ES-I3 (cell line): Measurements from ENCODE around the gene STRIT1.
"Not testable (repeated sequence)": the region's sequence is repeated elsewhere in the genome, so short reads cannot be mapped to it uniquely, and the experiment has no call there.

Experiments used
- H3K36me3 ChIP-seq: 2 replicates; pipeline ENCODE4 v1.6.1; 2013; ENCODE audit warnings: mild to moderate bottlenecking, low read length, control low read depth, moderate library complexity; ENCODE audit not compliant: insufficient read depth
- H3K4me1 ChIP-seq: 2 replicates; pipeline ENCODE4 v1.6.1; 2013; ENCODE audit warnings: mild to moderate bottlenecking, control low read depth, low read length; ENCODE audit not compliant: insufficient read depth
- H3K9ac ChIP-seq: 2 replicates; pipeline ENCODE4 v1.6.1; 2013; ENCODE audit warnings: low read depth, mild to moderate bottlenecking, low read length, moderate library complexity
- H3K9me3 ChIP-seq: 2 replicates; pipeline ENCODE4 v1.6.1; 2013; ENCODE audit warnings: mild to moderate bottlenecking, low read length, moderate library complexity; ENCODE audit not compliant: control insufficient read depth, insufficient read depth

STRIT1 gene

DNA sequence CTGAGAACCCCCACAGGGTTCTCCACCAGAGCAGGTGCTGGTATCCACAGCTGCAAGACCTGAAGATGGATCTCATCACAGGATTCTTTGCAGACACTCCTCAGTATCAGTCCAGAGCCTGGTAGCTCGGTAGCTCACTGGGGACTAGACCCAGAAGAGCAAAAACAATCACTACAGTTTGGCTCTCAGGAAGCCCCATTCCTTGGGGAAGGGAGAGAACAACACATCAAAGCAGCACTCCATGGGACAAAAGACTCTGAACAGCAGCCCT lies 22.2 kb downstream of the STRIT1 start:
- Histone ChIP-seq H3K4me1 (no peaks in the 10 kb centered on the region), H3K9ac (no peak overlapping the region), H3K9me3 (no peaks in the 10 kb centered on the region; the same call in 1 of the 2 replicates), H3K36me3 (no peaks in the 10 kb centered on the region)

- no peaks in the 10 kb centered on the region; the same call in 1 of the 2 replicates for H3K9me3 ChIP-seq
- H3K4me1 ChIP-seq: no peaks in the 10 kb centered on the region
- no peaks in the 10 kb centered on the region for H3K36me3 ChIP-seq
- no peak overlapping the region for H3K9ac ChIP-seq
Observed at GRCh38 chr3:155270485-155271342, 22.8 kb downstream of the STRIT1 start.

GRCh38 chr3:155270063-155270462 lies 23.4 kb downstream of the STRIT1 start:
- H3K9ac ChIP-seq: no peak overlapping the region
- no peaks in the 10 kb centered on the region for H3K4me1 ChIP-seq
- H3K36me3 ChIP-seq: no peaks in the 10 kb centered on the region
- H3K9me3 ChIP-seq: no peaks in the 10 kb centered on the region; the same call in 1 of the 2 replicates

DNA sequence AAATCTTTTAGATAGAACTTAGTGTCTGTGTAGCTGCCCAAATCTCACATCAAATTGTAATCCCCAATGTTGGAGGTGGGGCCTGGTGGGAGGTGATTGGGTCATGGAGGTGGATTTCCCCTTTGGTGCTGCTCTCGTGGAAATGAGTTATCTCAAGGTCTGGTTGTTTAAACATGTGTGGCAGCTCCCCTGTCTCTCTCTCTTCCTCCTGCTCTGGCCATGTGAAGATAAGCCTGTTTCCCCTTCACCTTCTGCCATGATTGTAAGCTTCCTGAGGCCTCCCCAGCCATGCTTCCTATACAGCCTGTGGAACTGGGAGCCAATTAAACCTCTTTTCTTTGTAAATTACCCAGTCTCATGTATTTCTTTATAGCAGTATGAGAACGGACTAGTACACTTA lies 30.6 kb downstream of the STRIT1 start:
- not testable (repeated sequence) for H3K4me1 ChIP-seq, H3K9me3 ChIP-seq, H3K36me3 ChIP-seq

DNA sequence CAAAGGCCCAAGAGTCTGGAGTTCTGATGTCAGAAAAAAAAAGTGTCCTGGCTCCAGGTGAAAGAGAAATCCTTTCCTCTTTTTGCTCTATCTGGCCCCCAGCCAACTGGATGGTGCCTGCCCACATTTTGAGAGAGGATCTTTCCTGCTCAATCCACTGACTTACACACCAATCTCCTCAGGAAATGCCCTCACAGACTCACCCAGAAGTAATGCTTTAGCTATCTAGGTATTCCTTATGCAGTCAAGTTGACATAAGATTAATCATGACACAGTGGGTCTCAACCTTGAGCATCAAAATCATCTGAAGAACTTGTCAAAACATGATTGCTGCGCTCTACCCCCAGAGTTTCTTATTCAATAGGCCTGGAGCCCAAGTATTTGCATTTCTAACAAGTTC lies 31.2 kb downstream of the STRIT1 start:
- H3K9ac ChIP-seq: no peak overlapping the region
- no peaks in the 10 kb centered on the region for H3K36me3 ChIP-seq
- H3K9me3 ChIP-seq: no peaks in the 10 kb centered on the region

More for the DNA sequence above, 30.6 kb downstream of the STRIT1 start:
- H3K9ac ChIP-seq: not testable (repeated sequence)

GRCh38 chr3:155254445-155254844 lies 39.0 kb downstream of the STRIT1 start:
- no peaks in the 10 kb centered on the region for H3K9me3 ChIP-seq
- H3K4me1 ChIP-seq: no peaks in the 10 kb centered on the region
- no peak overlapping the region for H3K9ac ChIP-seq
- no peaks in the 10 kb centered on the region for H3K36me3 ChIP-seq

More for the DNA sequence above, 31.2 kb downstream of the STRIT1 start:
- H3K4me1 ChIP-seq: no peaks in the 10 kb centered on the region

GRCh38 chr3:155252535-155252934 lies 40.9 kb downstream of the STRIT1 start:
- Histone ChIP-seq H3K4me1 (no peaks in the 10 kb centered on the region), H3K9me3 (no peaks in the 10 kb centered on the region), H3K9ac (no peak overlapping the region), H3K36me3 (no peaks in the 10 kb centered on the region)

GRCh38 chr3:155252021-155252420 lies 41.5 kb downstream of the STRIT1 start:
- Histone ChIP-seq H3K9ac (no peak overlapping the region), H3K4me1 (no peaks in the 10 kb centered on the region), H3K9me3 (no peaks in the 10 kb centered on the region), H3K36me3 (no peaks in the 10 kb centered on the region)

GRCh38 chr3:155248531-155249187 lies 44.8 kb downstream of the STRIT1 start:
- no peaks in the 10 kb centered on the region for H3K9me3 ChIP-seq
- H3K4me1 ChIP-seq: no peaks in the 10 kb centered on the region
- H3K9ac ChIP-seq: no peak overlapping the region
- H3K36me3 ChIP-seq: no peaks in the 10 kb centered on the region

DNA sequence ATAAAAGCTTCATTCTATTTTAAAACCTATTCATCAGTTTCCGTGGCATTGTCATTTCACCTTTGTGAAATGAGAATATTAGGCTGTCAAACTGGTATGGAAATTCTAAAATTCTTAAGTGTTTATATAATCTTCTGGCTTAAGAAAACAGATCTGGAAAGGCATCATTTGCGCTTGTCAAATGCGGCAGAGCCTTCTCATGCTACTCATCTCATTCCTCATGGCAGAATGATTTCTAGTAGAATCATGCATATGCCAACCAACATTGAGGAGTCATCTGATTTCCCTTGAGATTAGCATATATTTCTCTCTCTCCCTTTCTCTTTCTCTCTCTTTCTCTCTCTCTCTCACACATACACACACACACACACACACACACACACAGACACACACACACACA lies 48.8 kb downstream of the STRIT1 start:
- Histone ChIP-seq H3K36me3 (no peaks in the 10 kb centered on the region), H3K9ac (no peak overlapping the region), H3K4me1 (no peaks in the 10 kb centered on the region; the same call in 1 of the 2 replicates), H3K9me3 (no peaks in the 10 kb centered on the region)

GRCh38 chr3:155244216-155244615 lies 49.3 kb downstream of the STRIT1 start:
- no peaks in the 10 kb centered on the region; the same call in 1 of the 2 replicates for H3K4me1 ChIP-seq
- no peak overlapping the region for H3K9ac ChIP-seq
- H3K9me3 ChIP-seq: no peaks in the 10 kb centered on the region
- no peaks in the 10 kb centered on the region for H3K36me3 ChIP-seq

DNA sequence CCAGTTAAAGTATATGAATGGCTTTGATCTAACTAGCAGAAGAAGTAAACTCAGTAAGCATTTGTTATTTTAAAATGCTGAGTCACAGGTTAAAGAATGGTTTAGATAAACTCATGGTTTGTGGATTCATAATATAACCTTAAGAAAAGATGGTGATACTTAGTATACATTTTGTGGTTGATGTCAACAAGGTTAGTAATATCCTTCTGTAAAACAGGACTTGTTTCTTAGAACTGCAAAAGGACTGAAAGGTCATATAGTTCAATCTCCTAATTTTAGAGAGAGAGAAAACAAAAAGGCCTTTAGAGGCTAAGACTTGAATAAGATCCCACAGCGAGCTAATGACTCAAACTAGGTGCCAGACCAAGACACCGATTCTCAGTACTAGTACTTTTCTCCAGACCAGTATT lies 50.0 kb downstream of the STRIT1 start:
- Histone ChIP-seq H3K9me3 (no peaks in the 10 kb centered on the region), H3K9ac (no peak overlapping the region), H3K36me3 (no peaks in the 10 kb centered on the region), H3K4me1 (no peaks in the 10 kb centered on the region; the same call in 1 of the 2 replicates)

GRCh38 chr3:155242342-155242741 lies 51.1 kb downstream of the STRIT1 start:
- no peaks in the 10 kb centered on the region for H3K9me3 ChIP-seq
- no peaks in the 10 kb centered on the region; the same call in 1 of the 2 replicates for H3K4me1 ChIP-seq
- H3K9ac ChIP-seq: no peak overlapping the region
- no peaks in the 10 kb centered on the region for H3K36me3 ChIP-seq

DNA sequence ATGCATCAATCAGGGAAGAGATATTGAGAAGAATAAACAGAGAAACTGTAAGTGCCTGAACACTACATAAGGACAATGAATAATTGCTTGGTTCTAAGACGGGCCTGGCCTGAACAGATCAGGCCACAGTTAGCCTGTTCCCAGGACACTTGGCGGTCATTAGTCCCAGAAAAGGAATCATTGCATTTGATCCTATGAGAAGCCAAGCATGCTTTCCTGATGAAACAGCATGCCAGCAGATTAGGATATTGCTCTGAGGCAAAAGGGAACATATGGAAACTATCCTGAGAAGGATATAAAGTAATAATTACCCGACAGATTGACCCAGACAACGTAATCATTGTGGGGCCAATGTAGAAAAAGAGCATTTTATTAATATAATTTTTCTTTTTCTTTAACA lies 51.9 kb downstream of the STRIT1 start:
- Histone ChIP-seq H3K9me3 (no peaks in the 10 kb centered on the region), H3K9ac (no peak overlapping the region), H3K36me3 (no peaks in the 10 kb centered on the region), H3K4me1 (no peaks in the 10 kb centered on the region; the same call in 1 of the 2 replicates)
